OCI-LY7 (cell line): ENCODE data around the gene EIF4G3. TPM values are rescaled to one million over a fixed set of nuclear protein-coding genes. Genes with fewer than 3 reads are reported as not detected.

Experiments used
- BruUV-seq: library from RNA; stranded (reverse); fragments of 400-500 nt; replicated peaks from 2 replicates; lab custom pipeline; 2021; lab: Mats Ljungman, UMichigan
- CTCF ChIA-PET: fragments of 300-600 bp; sonication (Branson Sonifier 250); formaldehyde crosslinking; loops from one replicate; lab custom pipeline; 2022; ENCODE audit warnings: antibody characterized with exemption; ENCODE audit not compliant: unreplicated experiment; lab: Charles Lee
- POLR2A ChIA-PET: fragments of 300-600 bp; sonication (Branson Sonifier 250); formaldehyde crosslinking; loops from one replicate; lab custom pipeline; 2022; ENCODE audit warnings: antibody characterized with exemption; lab: Charles Lee
- DNase-seq: peaks from one replicate; pipeline ENCODE4 v3.0.0-alpha.2; 2015; ENCODE audit warnings: low spot score
- H2AFZ ChIP-seq: fragments of 200-600 bp; sonication (generic), shearing (Covaris generic); 2 replicates; pipeline ENCODE4 v1.6.1; 2014; ENCODE audit warnings: mild to moderate bottlenecking, antibody characterized with exemption, low read length, moderate library complexity
- H3K27ac ChIP-seq: fragments of 200-600 bp; sonication (generic); 2 replicates; pipeline ENCODE4 v1.5.1; 2014; ENCODE audit warnings: mixed run types, low read depth, mild to moderate bottlenecking, moderate library complexity, low read length, inconsistent platforms; ENCODE audit not compliant: poor library complexity, severe bottlenecking
- H3K36me3 ChIP-seq: fragments of 200-600 bp; sonication (generic); 2 replicates; pipeline ENCODE4 v1.6.1; 2014; ENCODE audit warnings: mild to moderate bottlenecking, antibody characterized with exemption, low read length, moderate library complexity, mixed read lengths; ENCODE audit not compliant: insufficient read depth
- H3K4me1 ChIP-seq: fragments of 200-600 bp; sonication (generic); 2 replicates; pipeline ENCODE4 v1.5.1; 2014; ENCODE audit warnings: mild to moderate bottlenecking, low read length; ENCODE audit not compliant: insufficient read depth, poor library complexity, severe bottlenecking
- H3K4me2 ChIP-seq: fragments of 200-600 bp; sonication (generic); 2 replicates; pipeline ENCODE4 v1.6.1; 2014; ENCODE audit warnings: mild to moderate bottlenecking, low read length
- H3K4me3 ChIP-seq: fragments of 200-600 bp; sonication (generic); 2 replicates; pipeline ENCODE4 v1.5.1; 2014; ENCODE audit warnings: mild to moderate bottlenecking, low read depth, low read length; ENCODE audit not compliant: poor library complexity, severe bottlenecking
- H3K79me2 ChIP-seq: fragments of 200-600 bp; sonication (generic); 2 replicates; pipeline ENCODE4 v1.6.1; 2016; ENCODE audit warnings: low read depth, mild to moderate bottlenecking, low read length, moderate library complexity, mixed read lengths; ENCODE audit not compliant: insufficient read depth
- H3K9me2 ChIP-seq: fragments of 200-600 bp; sonication (generic); 2 replicates; pipeline ENCODE4 v1.6.1; 2016; ENCODE audit warnings: mild to moderate bottlenecking, low read length, mixed read lengths; ENCODE audit not compliant: insufficient read depth
- H3K9me3 ChIP-seq: fragments of 200-600 bp; sonication (generic); 2 replicates; pipeline ENCODE4 v1.6.1; 2014; ENCODE audit warnings: mild to moderate bottlenecking, mixed run types, low read length, mixed read lengths
- H4K20me1 ChIP-seq: fragments of 200-600 bp; sonication (generic); 2 replicates; pipeline ENCODE4 v1.6.1; 2014; ENCODE audit warnings: mild to moderate bottlenecking, antibody characterized with exemption, low read length, moderate library complexity, mixed read lengths; ENCODE audit not compliant: insufficient read depth
- CTCF ChIP-seq: fragments of 200-600 bp; sonication (generic); conservative IDR thresholded peaks from 2 replicates; pipeline ENCODE4 v1.5.1; 2014; ENCODE audit warnings: mild to moderate bottlenecking, antibody characterized with exemption, low read length, moderate library complexity, mixed read lengths
- EZH2phosphoT487 ChIP-seq: fragments of 200-600 bp; sonication (generic); IDR thresholded peaks from 2 replicates; pipeline ENCODE4 v1.6.1; 2018; ENCODE audit warnings: low read depth, borderline replicate concordance, mild to moderate bottlenecking, mixed run types, antibody characterized with exemption, low read length, moderate library complexity, mixed read lengths
- intact Hi-C: fragments of 100-400 bp; cut with micrococcal nuclease; formaldehyde crosslinking; loops from one replicate; pipeline ENCODE4 v1.10.0; 2022; ENCODE audit not compliant: unreplicated experiment
- total RNA-seq, 2 experiments: library from RNA; depleted of rRNA in 1 of 2; stranded (reverse); fragments of >200 nt in 1 of 2; shearing (Covaris generic) in 1 of 2; gene quantifications; 2 replicates each; pipeline ENCODE4 v1.2.3, GENCODE V29; 2014 to 2022

EIF4G3 gene
- total RNA-seq, 2 experiments from 2014 or later: 28.5 to 62.1 TPM

GRCh38 chr1:21152423-21153100, 24.1 kb downstream of the EIF4G3 start:
- H3K4me2 ChIP-seq: no peak overlapping the region
- ChIA-PET POLR2A (interaction anchor here (0.6 to 1.0 kb wide), 5 partner anchors 27 to 143 kb away, joined by 3 to 6 read pairs (median 4); no protein-coding TSS in a partner anchor), CTCF (no interaction called here)
- no peak for DNase-seq
- TF ChIP-seq CTCF (no peak), EZH2phosphoT487 (no peak)
- H3K27ac ChIP-seq: no peak overlapping the region
- intact Hi-C loops: no loop called here
- peaks cover 41% of the 10 kb centered on the region for H3K36me3 ChIP-seq
- no peak overlapping the region for H2AFZ ChIP-seq
- H3K79me2 ChIP-seq: peaks cover 13% of the 10 kb centered on the region; the same call in 1 of the 2 replicates
- no peaks in the 10 kb centered on the region for H3K9me2 ChIP-seq
- no TSS peak for BruUV-seq
- H3K4me1 ChIP-seq: no peaks in the 10 kb centered on the region
- no peak overlapping the region for H3K4me3 ChIP-seq
- no peaks in the 10 kb centered on the region for H3K9me3 ChIP-seq
- H4K20me1 ChIP-seq: no peaks in the 10 kb centered on the region

- Histone ChIP-seq H3K4me3 (no peak overlapping the region), H3K36me3 (peaks cover 50% of the 10 kb centered on the region), H2AFZ (no peak overlapping the region), H3K4me2 (no peak overlapping the region), H3K27ac (no peak overlapping the region), H3K79me2 (peaks cover 5% of the 10 kb centered on the region; the same call in 1 of the 2 replicates), H3K4me1 (no peaks in the 10 kb centered on the region), H4K20me1 (no peaks in the 10 kb centered on the region), H3K9me2 (no peaks in the 10 kb centered on the region), H3K9me3 (no peaks in the 10 kb centered on the region)
- ChIA-PET CTCF (no interaction called here), POLR2A (no interaction called here)
- intact Hi-C loops: no loop called here
- no TSS peak for BruUV-seq
- no peak for TF ChIP-seq EZH2phosphoT487
- no peak for TF ChIP-seq CTCF
- DNase-seq: no peak
Observed at GRCh38 chr1:21149855-21150432, 26.8 kb downstream of the EIF4G3 start.

GRCh38 chr1:21149430-21149854, 27.3 kb downstream of the EIF4G3 start:
- Histone ChIP-seq H3K9me2 (no peaks in the 10 kb centered on the region), H3K4me1 (no peaks in the 10 kb centered on the region), H3K36me3 (peaks cover 46% of the 10 kb centered on the region), H3K4me3 (no peak overlapping the region), H2AFZ (no peak overlapping the region), H3K79me2 (peaks cover 5% of the 10 kb centered on the region; the same call in 1 of the 2 replicates), H3K27ac (no peak overlapping the region), H3K9me3 (no peaks in the 10 kb centered on the region), H4K20me1 (no peaks in the 10 kb centered on the region), H3K4me2 (no peak overlapping the region)
- BruUV-seq: TSS peak; percentile 17
- intact Hi-C loops: no loop called here
- ChIA-PET POLR2A (no interaction called here), CTCF (no interaction called here)
- TF ChIP-seq CTCF (no peak), EZH2phosphoT487 (no peak)
- DNase-seq: no peak
